Dendritic cell treated with granulocyte-macrophage colony-stimulating factor and Interleukin-4, amounts not matched to agents 40 ng/mL and 50 ng/mL, for 4 days (primary cell): ENCODE data around the gene ITGB1BP1.
"Not testable (repeated sequence)": the region's sequence is repeated elsewhere in the genome, so short reads cannot be mapped to it uniquely, and the experiment has no call there.

ENCODE experiments used
- H3K27ac Mint-ChIP-seq: one replicate; pipeline ENCODE4 v1.8.0; 2022; ENCODE audit warnings: mild to moderate bottlenecking, mixed read lengths
- H3K27me3 Mint-ChIP-seq: one replicate; pipeline ENCODE4 v1.8.0; 2022; ENCODE audit warnings: mild to moderate bottlenecking, mixed read lengths
- H3K36me3 Mint-ChIP-seq: one replicate; pipeline ENCODE4 v1.8.0; 2022; ENCODE audit warnings: low read depth, mixed read lengths
- H3K4me1 Mint-ChIP-seq: one replicate; pipeline ENCODE4 v1.8.0; 2022; ENCODE audit warnings: low read depth, mixed read lengths
- H3K4me3 Mint-ChIP-seq: one replicate; pipeline ENCODE4 v1.8.0; 2022; ENCODE audit warnings: mild to moderate bottlenecking, moderate library complexity, mixed read lengths
- H3K9me3 Mint-ChIP-seq: one replicate; pipeline ENCODE4 v1.8.0; 2022; ENCODE audit warnings: mixed read lengths
- intact Hi-C: fragments of 100-400 bp; cut with micrococcal nuclease; formaldehyde crosslinking; loops from one replicate; pipeline ENCODE4 v1.15.0; 2022

Gene ITGB1BP1

DNA sequence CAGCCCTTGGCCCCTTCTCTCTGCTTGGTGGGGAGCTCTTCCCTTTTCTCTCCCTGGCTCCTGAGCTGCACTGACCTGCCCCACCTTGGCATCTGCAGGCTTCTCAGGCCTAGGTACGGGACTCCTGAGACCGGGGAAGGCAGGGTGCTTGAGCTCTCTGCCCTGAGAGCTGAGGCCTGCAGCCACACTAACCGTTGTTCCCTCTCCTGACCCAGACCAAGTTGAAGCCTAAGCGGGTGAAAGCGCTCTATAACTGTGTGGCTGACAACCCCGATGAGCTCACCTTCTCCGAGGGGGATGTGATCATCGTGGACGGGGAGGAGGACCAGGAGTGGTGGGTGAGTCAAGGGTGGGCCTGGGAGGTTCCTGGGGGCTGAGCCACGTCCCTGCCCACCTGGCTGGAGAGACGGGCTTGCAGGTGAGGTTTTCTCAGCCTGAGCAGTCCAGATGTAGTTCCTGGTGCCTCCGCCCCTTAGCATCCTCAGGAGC, 22.2 kb downstream of the ITGB1BP1 start:
- H3K36me3 Mint-ChIP-seq, result peaks cover 37% of the 10 kb centered on the region
- no peak overlapping the region for H3K27ac Mint-ChIP-seq
- intact Hi-C loops, result no loop called here
- H3K9me3 Mint-ChIP-seq, result no peaks in the 10 kb centered on the region
- no peaks in the 10 kb centered on the region for H3K27me3 Mint-ChIP-seq
- no peak overlapping the region for H3K4me3 Mint-ChIP-seq
- H3K4me1 Mint-ChIP-seq, result no peaks in the 10 kb centered on the region

DNA sequence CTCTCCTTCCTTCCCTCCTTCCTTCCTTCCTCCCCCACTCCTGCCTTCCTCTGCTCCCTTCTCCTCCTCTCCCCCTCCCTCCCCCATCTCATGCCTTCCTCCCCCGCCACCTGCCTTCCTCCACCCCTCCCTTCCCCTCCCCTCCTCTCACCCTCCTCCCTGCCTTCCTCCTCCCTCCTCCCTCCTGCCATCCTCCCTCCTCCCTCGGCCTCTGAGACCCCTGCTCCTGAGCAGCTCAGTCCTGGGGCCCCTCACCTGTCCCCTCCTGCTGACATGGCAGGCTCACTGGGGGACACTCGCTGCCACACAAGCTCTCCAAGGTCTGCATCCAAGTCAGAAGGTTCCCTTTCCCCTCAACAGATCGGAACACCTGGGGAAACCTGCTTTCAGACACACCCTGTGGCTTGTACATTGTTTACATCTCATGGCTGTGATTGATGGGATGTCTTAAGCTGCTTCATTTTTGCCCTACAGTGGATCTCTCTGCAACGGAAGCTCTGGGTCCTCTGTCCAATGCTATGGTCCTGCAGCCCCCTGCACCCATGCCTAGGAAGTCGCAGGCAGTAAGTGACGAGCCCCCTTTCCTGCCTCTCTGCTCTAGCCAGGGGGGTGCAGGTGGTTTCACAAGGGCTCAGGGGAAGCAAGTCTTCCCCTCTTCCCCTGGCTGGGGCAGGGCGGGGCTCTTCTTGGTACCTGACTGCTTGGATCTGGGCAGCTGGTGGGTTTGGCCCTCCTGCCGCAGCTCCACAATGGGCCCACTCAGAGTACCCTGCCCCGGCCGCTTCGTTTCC, 22.9 kb downstream of the ITGB1BP1 start:
- Mint-ChIP-seq H3K4me1 (no peaks in the 10 kb centered on the region), H3K27me3 (no peaks in the 10 kb centered on the region), H3K36me3 (peaks cover 37% of the 10 kb centered on the region), H3K4me3 (no peak overlapping the region), H3K9me3 (no peaks in the 10 kb centered on the region), H3K27ac (no peak overlapping the region)
- intact Hi-C loops, result no loop called here

DNA sequence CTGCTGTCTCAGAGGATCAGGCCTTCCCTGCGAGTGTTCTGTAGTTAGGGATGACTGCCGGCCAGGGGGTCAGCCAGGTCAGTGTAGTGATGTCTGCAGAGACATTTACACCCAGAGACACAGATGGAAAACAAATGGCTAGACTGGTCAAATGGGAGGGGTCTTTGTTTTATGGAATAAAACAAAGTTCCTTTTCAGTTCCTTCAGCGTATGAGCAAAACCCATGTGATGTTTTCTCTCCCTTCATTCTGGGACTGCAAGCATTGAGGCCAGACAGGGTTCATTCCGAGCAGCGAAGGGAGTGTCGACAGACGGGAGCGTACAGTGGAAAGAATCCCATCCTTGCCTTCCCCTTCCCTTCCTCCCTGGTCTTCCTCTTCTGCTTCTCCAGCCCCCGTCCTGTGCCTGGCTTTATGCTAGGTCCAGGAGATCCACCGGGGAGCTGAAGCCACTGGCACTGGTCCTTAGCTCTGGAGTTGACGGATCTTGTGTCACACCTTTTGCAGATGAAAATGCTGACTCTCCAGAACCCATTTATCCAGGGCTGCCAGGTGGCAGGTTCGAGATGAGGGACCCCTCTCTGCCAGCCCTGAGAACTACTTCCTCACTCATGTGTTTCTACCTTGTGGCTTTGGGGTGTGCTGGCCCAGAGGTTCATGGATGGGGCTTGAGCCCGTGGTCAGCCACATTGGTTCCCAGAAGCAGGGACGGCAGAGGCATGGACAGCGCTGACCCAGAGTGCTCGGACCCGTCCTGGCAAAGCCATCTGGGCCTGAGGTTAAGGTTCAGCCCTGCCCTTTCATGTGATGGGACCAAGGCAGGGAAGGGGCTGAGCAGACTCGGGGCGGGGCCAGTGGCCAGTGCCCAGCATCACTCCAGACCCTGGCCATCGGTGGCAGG, 24.2 kb downstream of the ITGB1BP1 start:
- H3K36me3 Mint-ChIP-seq, result peaks cover 37% of the 10 kb centered on the region
- H3K9me3 Mint-ChIP-seq, result no peaks in the 10 kb centered on the region
- H3K4me3 Mint-ChIP-seq, result no peak overlapping the region
- no peak overlapping the region for H3K27ac Mint-ChIP-seq
- intact Hi-C loops, result no loop called here
- H3K4me1 Mint-ChIP-seq, result no peaks in the 10 kb centered on the region
- H3K27me3 Mint-ChIP-seq, result no peaks in the 10 kb centered on the region

DNA sequence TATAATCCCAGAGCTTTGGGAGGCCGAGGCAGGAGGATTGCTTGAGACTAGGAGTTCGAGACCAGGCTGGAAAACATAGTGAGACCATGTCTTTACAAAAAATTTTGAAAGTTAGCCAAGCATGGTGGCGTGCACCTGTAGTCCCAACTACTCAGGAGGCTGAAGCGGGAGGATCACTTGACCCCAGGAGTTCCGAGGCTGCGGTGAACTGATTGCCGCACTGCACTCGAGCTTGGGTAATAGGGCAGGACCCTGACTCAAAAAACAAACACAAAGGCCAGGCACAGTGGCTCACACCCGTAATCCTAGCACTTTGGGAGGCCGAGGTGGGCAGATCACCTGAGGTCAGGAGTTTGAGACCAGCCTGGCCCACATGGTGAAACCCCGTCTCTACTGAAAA, 25.1 kb downstream of the ITGB1BP1 start:
- H3K36me3 Mint-ChIP-seq, result peaks cover 45% of the 10 kb centered on the region
- intact Hi-C loops, H3K27ac Mint-ChIP-seq, H3K9me3 Mint-ChIP-seq, H3K27me3 Mint-ChIP-seq, H3K4me1 Mint-ChIP-seq, H3K4me3 Mint-ChIP-seq: not testable (repeated sequence)

DNA sequence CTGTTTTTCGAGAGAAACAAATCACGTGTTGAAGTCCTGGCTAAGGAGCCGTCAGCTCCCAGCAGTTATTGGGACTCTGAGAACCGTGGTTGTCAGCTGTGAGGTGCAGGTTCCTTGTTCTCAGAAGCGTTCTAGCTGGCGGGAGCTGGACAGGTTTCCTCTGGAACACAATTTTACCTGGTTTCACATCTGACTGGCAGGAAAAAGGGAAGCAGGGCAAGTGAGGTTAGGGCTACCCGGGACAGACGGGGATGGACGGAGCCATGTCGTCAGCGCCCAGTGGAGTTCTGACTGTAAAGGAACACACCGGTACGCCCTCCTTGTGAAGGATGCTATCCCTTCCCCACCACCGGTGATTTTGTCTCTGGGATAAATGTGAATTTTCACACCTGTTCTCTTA, 26.1 kb downstream of the ITGB1BP1 start:
- Mint-ChIP-seq H3K36me3 (peaks cover 38% of the 10 kb centered on the region), H3K9me3 (no peaks in the 10 kb centered on the region), H3K27me3 (no peaks in the 10 kb centered on the region), H3K4me3 (no peak overlapping the region), H3K27ac (no peak overlapping the region), H3K4me1 (no peaks in the 10 kb centered on the region)
- intact Hi-C loops, result no loop called here

- no peak overlapping the region for H3K4me3 Mint-ChIP-seq
- no peak overlapping the region for H3K27ac Mint-ChIP-seq
- no peaks in the 10 kb centered on the region for H3K4me1 Mint-ChIP-seq
- H3K36me3 Mint-ChIP-seq, result peaks cover 34% of the 10 kb centered on the region
- intact Hi-C loops, result no loop called here
- H3K27me3 Mint-ChIP-seq, result no peaks in the 10 kb centered on the region
- H3K9me3 Mint-ChIP-seq, result no peaks in the 10 kb centered on the region
Observed at GRCh38 chr2:9394816-9395215, 28.5 kb downstream of the ITGB1BP1 start.

GRCh38 chr2:9392898-9393765, 30.2 kb downstream of the ITGB1BP1 start:
- H3K4me3 Mint-ChIP-seq, result no peak overlapping the region
- intact Hi-C loops, result no loop called here
- H3K27ac Mint-ChIP-seq, result no peak overlapping the region
- H3K27me3 Mint-ChIP-seq, result no peaks in the 10 kb centered on the region
- no peaks in the 10 kb centered on the region for H3K9me3 Mint-ChIP-seq
- no peaks in the 10 kb centered on the region for H3K4me1 Mint-ChIP-seq
- H3K36me3 Mint-ChIP-seq, result peaks cover 47% of the 10 kb centered on the region

DNA sequence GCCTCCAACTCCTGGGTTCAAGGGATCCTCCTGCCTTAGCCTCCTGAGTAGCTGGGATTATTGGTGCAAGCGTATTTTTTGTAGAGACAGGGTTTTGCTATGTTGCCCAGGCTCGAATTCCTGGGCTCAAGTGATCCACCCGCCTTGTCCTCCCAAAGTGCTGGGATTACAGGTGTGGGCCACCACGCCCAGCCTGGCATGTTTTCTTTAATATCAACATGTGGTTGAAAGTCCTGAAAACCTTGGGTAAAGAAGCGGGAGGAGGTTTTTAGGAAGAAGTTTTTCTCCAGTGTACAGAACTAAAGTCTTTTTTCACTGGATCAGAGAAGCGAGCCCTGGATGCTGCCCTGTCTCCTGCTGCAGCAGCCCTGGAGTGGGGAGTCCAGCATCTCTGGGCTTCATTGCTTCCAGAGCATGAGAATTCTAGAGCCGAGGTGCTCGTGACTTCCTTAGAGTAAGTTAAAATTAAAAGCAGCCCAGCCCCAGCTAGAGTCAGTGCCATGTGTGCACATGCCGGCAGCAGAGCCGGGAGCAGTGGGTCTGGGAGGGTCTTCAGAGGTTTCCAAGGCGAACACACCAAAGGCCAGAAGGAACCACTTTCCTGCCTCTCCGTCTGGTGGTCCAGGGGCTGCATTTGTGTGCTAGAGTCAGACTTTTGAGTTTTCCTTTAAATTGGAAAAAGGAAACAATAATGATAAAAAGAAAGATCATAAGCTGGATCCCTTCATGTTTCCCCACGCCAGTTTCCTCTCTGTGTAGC, 31.2 kb downstream of the ITGB1BP1 start:
- H3K9me3 Mint-ChIP-seq, result peaks cover 6% of the 10 kb centered on the region
- H3K27me3 Mint-ChIP-seq, result no peaks in the 10 kb centered on the region
- no peaks in the 10 kb centered on the region for H3K4me1 Mint-ChIP-seq
- H3K36me3 Mint-ChIP-seq, result peaks cover 57% of the 10 kb centered on the region
- H3K27ac Mint-ChIP-seq, result no peak overlapping the region
- no peak overlapping the region for H3K4me3 Mint-ChIP-seq
- intact Hi-C loops, result no loop called here

DNA sequence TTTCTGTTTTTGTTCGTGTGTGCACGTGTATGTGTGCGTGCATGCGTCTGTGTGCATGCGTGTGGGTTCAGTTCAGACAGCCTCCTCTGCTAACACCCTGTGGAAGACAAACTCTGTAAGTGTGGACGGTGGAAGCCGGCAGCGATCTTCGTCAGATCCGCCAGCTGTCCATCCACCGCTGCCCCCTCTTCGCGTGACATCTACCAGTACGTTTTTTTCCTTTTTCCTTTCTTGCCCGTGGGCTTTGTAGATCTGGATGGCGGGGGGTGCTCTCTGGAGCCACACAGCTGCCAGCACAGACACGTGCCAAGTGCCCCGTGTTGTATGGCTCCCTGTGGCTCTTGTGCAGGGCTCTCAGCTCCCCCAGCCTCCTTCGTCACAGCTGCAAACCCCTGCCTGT, 32.3 kb downstream of the ITGB1BP1 start:
- Mint-ChIP-seq H3K36me3 (peaks cover 58% of the 10 kb centered on the region), H3K4me3 (no peak overlapping the region), H3K4me1 (no peaks in the 10 kb centered on the region), H3K9me3 (peaks cover 6% of the 10 kb centered on the region), H3K27ac (no peak overlapping the region), H3K27me3 (no peaks in the 10 kb centered on the region)
- intact Hi-C loops, result no loop called here

GRCh38 chr2:9390151-9390850, 33.0 kb downstream of the ITGB1BP1 start:
- Mint-ChIP-seq H3K27ac (no peak overlapping the region), H3K4me1 (no peaks in the 10 kb centered on the region), H3K36me3 (peaks cover 58% of the 10 kb centered on the region), H3K9me3 (peaks cover 6% of the 10 kb centered on the region), H3K27me3 (no peaks in the 10 kb centered on the region), H3K4me3 (no peak overlapping the region)
- intact Hi-C loops, result no loop called here

- H3K4me1 Mint-ChIP-seq, result no peaks in the 10 kb centered on the region
- no peaks in the 10 kb centered on the region for H3K27me3 Mint-ChIP-seq
- intact Hi-C loops, result no loop called here
- H3K36me3 Mint-ChIP-seq, result peaks cover 52% of the 10 kb centered on the region
- no peak overlapping the region for H3K4me3 Mint-ChIP-seq
- peaks cover 6% of the 10 kb centered on the region for H3K9me3 Mint-ChIP-seq
- H3K27ac Mint-ChIP-seq, result no peak overlapping the region
Observed at GRCh38 chr2:9388950-9389911, 34.1 kb downstream of the ITGB1BP1 start.

DNA sequence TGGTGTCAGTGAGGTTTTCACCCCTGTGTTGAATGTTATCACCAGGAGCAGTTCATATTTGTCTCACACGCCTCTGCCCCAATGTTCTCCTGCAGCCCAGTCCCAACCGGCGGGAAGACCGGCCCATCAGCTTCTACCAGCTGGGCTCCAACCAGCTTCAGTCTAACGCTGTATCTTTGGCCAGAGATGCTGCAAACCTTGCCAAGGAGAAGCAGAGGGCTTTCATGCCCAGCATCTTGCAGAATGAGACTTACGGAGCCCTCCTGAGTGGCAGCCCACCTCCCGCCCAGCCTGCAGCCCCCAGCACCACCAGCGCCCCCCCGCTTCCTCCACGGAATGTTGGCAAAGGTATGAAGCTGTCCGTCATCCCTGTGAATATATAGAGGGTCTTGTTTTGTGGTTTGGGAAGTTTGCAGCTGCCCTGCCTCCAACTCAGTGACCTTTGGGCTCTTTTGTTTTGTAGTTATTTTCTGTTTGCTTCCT, 35.1 kb downstream of the ITGB1BP1 start:
- no peaks in the 10 kb centered on the region for H3K4me1 Mint-ChIP-seq
- intact Hi-C loops, result no loop called here
- peaks cover 6% of the 10 kb centered on the region for H3K9me3 Mint-ChIP-seq
- peaks cover 42% of the 10 kb centered on the region for H3K36me3 Mint-ChIP-seq
- H3K4me3 Mint-ChIP-seq, result no peak overlapping the region
- no peak overlapping the region for H3K27ac Mint-ChIP-seq
- H3K27me3 Mint-ChIP-seq, result no peaks in the 10 kb centered on the region
